Keratinocyte (primary cell): Measurements from ENCODE around the gene IL1A. TPM values are rescaled to one million over a fixed set of nuclear protein-coding genes. Genes with fewer than 3 reads are reported as not detected.

ENCODE experiments used
- DNase-seq: peaks from one replicate; pipeline ENCODE4 v3.0.0-alpha.2; 2011; ENCODE audit warnings: low read depth, missing footprints, low spot score
- FAIRE-seq: peaks from 2 replicates; lab custom pipeline; 2011; peaks lifted over from hg19 to GRCh38; lab: Jason Lieb, UNC
- H2AFZ ChIP-seq: 2 replicates; pipeline ENCODE4 v1.6.0; 2012; ENCODE audit warnings: low read length, control low read depth, inconsistent platforms; ENCODE audit not compliant: control insufficient read depth
- H3K27ac ChIP-seq: 2 replicates; pipeline ENCODE4 v1.5.1; 2011; ENCODE audit warnings: low read length; ENCODE audit not compliant: control insufficient read depth, insufficient read depth
- H3K27me3 ChIP-seq: 3 replicates; pipeline ENCODE4 v1.6.0; 2011; ENCODE audit warnings: low read length; ENCODE audit not compliant: control insufficient read depth, insufficient read depth; ENCODE audit errors: extremely low read depth
- H3K36me3 ChIP-seq, 2 experiments: 2 replicates in 1 of 2; 3 replicates in 1 of 2; pipeline ENCODE4 v1.5.1; 2011; ENCODE audit warnings: low read length in 2 of 2, mild to moderate bottlenecking in 1 of 2; ENCODE audit not compliant: control insufficient read depth in 2 of 2, insufficient read depth in 2 of 2; ENCODE audit errors: extremely low read depth in 1 of 2
- H3K4me1 ChIP-seq: 3 replicates; pipeline ENCODE4 v1.5.1; 2011; ENCODE audit warnings: low read length; ENCODE audit not compliant: control insufficient read depth, insufficient read depth; ENCODE audit errors: extremely low read depth
- H3K4me2 ChIP-seq: 3 replicates; pipeline ENCODE4 v1.6.0; 2011; ENCODE audit warnings: low read depth, low read length; ENCODE audit not compliant: control insufficient read depth, insufficient read depth; ENCODE audit errors: extremely low read depth
- H3K4me3 ChIP-seq, 3 experiments: fragments of 200-600 bp in 1 of 3; sonication (generic) in 1 of 3; 2 replicates in 2 of 3; 3 replicates in 1 of 3; pipeline ENCODE4 v1.5.1; 2011 to 2016; ENCODE audit warnings: low read length in 3 of 3, mild to moderate bottlenecking in 3 of 3, control low read depth in 2 of 3, inconsistent platforms in 1 of 3, low read depth in 1 of 3, mixed read lengths in 1 of 3, mixed run types in 1 of 3, moderate library complexity in 1 of 3; ENCODE audit not compliant: control insufficient read depth in 2 of 3, insufficient read depth in 2 of 3; ENCODE audit errors: extremely low read depth in 1 of 3
- H3K79me2 ChIP-seq: 2 replicates; pipeline ENCODE4 v1.6.0; 2012; ENCODE audit warnings: low read length; ENCODE audit not compliant: control insufficient read depth, insufficient read depth
- H3K9ac ChIP-seq: 3 replicates; pipeline ENCODE4 v1.6.0; 2011; ENCODE audit warnings: low read length; ENCODE audit not compliant: control insufficient read depth, insufficient read depth; ENCODE audit errors: extremely low read depth
- H3K9me1 ChIP-seq: 3 replicates; pipeline ENCODE4 v1.6.0; 2011; ENCODE audit warnings: low read length; ENCODE audit not compliant: control insufficient read depth, insufficient read depth; ENCODE audit errors: extremely low read depth
- H3K9me3 ChIP-seq: 2 replicates; pipeline ENCODE4 v1.5.1; 2012; ENCODE audit warnings: low read depth, low read length; ENCODE audit not compliant: control insufficient read depth
- H4K20me1 ChIP-seq: 3 replicates; pipeline ENCODE4 v1.6.0; 2011; ENCODE audit warnings: low read length; ENCODE audit not compliant: control insufficient read depth, insufficient read depth; ENCODE audit errors: extremely low read depth
- CTCF ChIP-seq, 3 experiments: IDR thresholded peaks in 1 of 3; conservative IDR thresholded peaks in 1 of 3; optimal IDR thresholded peaks in 1 of 3; 2 replicates in 2 of 3; 3 replicates in 1 of 3; pipeline versions ENCODE3 to v1.5.1; 2011; ENCODE audit warnings: low read length in 3 of 3, mild to moderate bottlenecking in 3 of 3, moderate library complexity in 2 of 3, control low read depth in 1 of 3, inconsistent platforms in 1 of 3; ENCODE audit not compliant: insufficient read depth in 2 of 3; ENCODE audit errors: extremely low read depth in 1 of 3
- EZH2 ChIP-seq: IDR thresholded peaks from one replicate; pipeline ENCODE4 v1.6.1; 2012; ENCODE audit warnings: inconsistent platforms, mild to moderate bottlenecking, low read length, moderate library complexity
- dilution Hi-C: fragments of 300-500 bp; cut with MboI; formaldehyde crosslinking; loops from one replicate; pipeline ENCODE4 v1.7.0; 2020; ENCODE audit warnings: low sequenced_read_pairs; ENCODE audit not compliant: extremely low pct_ligation_motif_present
- polyA plus RNA-seq, 5 experiments: library from polyadenylated mRNA; depleted of rRNA in 3 of 5; stranded (reverse) in 3 of 5; stranded (forward) in 1 of 5; unstranded in 1 of 5; fragments of >200 nt; gene quantifications; 1 replicate in 1 of 5; 2 replicates in 3 of 5; 3 replicates in 1 of 5; pipeline versions ENCODE4 v1.2.1 to v1.2.3, GENCODE V29; 2011 to 2012; ENCODE audit warnings: missing spikeins in 2 of 5, low read depth in 1 of 5, low replicate concordance in 1 of 5

IL1A gene
- polyA plus RNA-seq, 1 donor (not counting 4 experiments of a cell fraction or from before 2014, with no cell fraction given) = 269 TPM

GRCh38 chr2:112768432-112768831, 15.9 kb downstream of the IL1A start:
- DNase-seq (peak; percentile 13), FAIRE-seq (no peak)
- Histone ChIP-seq H3K27me3 (no peaks in the 10 kb centered on the region), H3K36me3 (no peaks in the 10 kb centered on the region), H3K9me1 (no peaks in the 10 kb centered on the region), H3K9ac (no peak overlapping the region), H4K20me1 (no peaks in the 10 kb centered on the region), H2AFZ (no peak overlapping the region), H3K9me3 (no peaks in the 10 kb centered on the region), H3K4me3 (no peak overlapping the region), H3K4me1 (peaks cover 6% of the 10 kb centered on the region), H3K4me2 (no peak overlapping the region), H3K27ac (no peak overlapping the region), H3K79me2 (peaks cover 9% of the 10 kb centered on the region)
- dilution Hi-C loops = no loop called here
- TF ChIP-seq CTCF (optimal IDR thresholded peaks at IDR 0.05 in 1 of 3, IDR thresholded peaks at IDR 0.05 in 1 of 3, conservative IDR thresholded peaks at IDR 0.05 in 1 of 3; ENCODE audit: extremely low read depth in 1 of 3, insufficient read depth in 2 of 3, low read length in 3 of 3) = peak in 1 of 3 experiments; percentile 26
- TF ChIP-seq EZH2 = no peak

- DNase-seq (no peak), FAIRE-seq (no peak)
- Histone ChIP-seq H4K20me1 (no peaks in the 10 kb centered on the region), H3K9ac (no peak overlapping the region), H3K27me3 (no peaks in the 10 kb centered on the region), H2AFZ (no peak overlapping the region), H3K27ac (no peak overlapping the region), H3K4me2 (peak overlapping the region; percentile 14), H3K9me3 (no peaks in the 10 kb centered on the region), H3K4me1 (peaks cover 12% of the 10 kb centered on the region), H3K36me3 (no peaks in the 10 kb centered on the region), H3K9me1 (no peaks in the 10 kb centered on the region), H3K4me3 (no peak overlapping the region), H3K79me2 (peaks cover 16% of the 10 kb centered on the region)
- no peak for TF ChIP-seq CTCF (optimal IDR thresholded peaks at IDR 0.05 in 1 of 3, IDR thresholded peaks at IDR 0.05 in 1 of 3, conservative IDR thresholded peaks at IDR 0.05 in 1 of 3; ENCODE audit: extremely low read depth in 1 of 3, insufficient read depth in 2 of 3, low read length in 3 of 3)
- no peak for TF ChIP-seq EZH2
- dilution Hi-C loops = no loop called here
Measured at GRCh38 chr2:112767693-112768330, 16.5 kb downstream of the IL1A start.
